Ammon's horn (tissue), 1 donor: ENCODE data around the gene DHDDS.
"Not testable (repeated sequence)": the region's sequence is repeated elsewhere in the genome, so short reads cannot be mapped to it uniquely, and the experiment has no call there.

Source experiments
- DNase-seq: peaks from one replicate; pipeline ENCODE4 v3.0.0-alpha.2; 2016; ENCODE audit warnings: low spot score

Gene DHDDS, protein sequence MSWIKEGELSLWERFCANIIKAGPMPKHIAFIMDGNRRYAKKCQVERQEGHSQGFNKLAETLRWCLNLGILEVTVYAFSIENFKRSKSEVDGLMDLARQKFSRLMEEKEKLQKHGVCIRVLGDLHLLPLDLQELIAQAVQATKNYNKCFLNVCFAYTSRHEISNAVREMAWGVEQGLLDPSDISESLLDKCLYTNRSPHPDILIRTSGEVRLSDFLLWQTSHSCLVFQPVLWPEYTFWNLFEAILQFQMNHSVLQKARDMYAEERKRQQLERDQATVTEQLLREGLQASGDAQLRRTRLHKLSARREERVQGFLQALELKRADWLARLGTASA

DNA sequence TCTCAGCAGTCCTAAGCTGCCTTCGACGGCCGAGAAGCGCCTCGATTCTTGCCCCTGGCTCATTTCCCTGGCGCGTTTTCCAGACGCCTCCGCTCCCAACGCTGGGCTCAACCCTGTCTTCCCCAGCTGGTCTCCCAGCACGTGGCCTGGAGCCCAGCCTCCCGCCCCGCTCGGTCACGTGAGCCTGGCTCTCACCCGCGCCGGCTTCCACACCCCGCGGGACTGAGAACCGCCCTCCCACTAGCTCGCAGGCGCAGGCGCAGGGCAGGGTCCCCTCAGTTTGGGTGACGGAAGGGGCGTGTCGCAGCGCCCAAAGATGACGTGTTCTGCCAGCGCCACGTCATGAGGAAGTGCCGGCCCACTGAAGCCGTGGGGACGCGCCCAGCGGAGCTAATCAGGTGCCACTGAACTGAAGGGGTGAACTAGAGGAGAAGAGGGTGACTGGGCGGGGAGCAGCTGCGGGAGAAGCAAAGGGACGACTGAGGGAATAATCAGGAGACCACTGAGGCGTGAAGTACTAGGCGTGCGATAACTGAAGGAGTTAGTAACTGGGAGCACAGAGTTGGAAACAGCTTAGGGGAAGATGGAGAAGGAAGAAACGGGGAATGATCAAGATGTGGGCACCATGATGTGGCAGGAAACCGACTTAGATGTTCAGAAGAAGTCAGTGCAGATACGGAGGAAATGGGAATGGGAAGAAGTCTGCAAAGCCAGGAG is at the start of gene DHDDS:
Gene DHDDS (plus strand): TSS at position 343 of the 717 bp plus-strand sequence. CDS start 625 bp downstream, outside the sequence.
- DNase-seq, result peak; percentile 99

DNA sequence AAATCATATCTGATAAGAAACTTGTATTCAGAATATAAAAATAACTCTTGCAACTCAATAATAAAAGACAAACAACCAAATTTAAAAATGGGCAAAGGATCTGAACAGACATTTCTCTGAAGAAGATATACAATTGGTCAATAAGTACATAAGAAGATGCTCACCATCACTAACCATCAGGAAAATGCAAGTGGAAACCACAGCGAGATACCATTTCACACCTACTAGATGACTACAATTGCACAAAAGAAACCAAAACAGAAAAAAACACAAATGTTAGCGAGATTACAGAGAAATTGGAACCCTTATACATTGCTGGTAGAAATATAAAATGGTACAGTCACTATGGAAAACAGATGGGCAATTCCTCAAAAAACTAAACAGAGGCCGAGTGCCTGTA is 48.0 kb upstream of the DHDDS start:
- no peak for DNase-seq

DNA sequence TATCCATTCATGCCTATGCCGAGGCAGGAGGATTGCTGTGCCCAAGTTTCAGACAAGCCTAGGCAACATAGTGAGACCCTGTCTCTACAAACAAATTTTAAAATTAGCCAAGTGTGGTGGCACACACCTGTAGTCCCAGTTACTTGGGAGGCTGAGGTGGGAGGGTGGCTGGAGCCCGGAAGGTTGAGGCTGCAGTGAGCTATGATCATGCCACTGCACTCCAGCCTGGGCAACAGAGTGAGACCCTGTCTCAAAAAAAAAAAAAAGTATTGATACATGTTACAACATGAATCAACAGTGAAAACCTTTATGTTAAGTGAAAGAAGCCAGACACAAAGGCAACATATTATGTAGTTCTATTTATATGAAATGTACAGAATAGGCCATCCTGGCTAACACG is 47.1 kb upstream of the DHDDS start:
- not testable (repeated sequence) for DNase-seq

DNA sequence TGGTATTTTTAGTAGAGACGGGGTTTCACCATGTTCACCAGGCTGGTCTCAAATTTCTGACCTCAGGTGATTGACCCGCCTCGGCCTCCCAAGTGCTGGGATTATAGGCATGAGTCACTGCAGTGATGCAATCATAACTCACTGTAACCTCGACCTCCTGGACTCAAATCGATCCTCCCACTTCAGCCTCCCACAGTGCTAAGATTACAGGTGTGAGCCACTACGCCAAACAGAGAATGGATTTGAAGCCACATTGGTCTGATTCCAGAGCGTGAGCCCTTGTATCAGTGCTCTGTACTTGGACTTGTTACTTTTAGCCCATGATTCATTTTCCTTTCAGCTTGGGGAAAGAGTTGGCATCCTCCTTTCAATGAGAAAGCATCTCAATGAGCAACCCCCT is 44.7 kb upstream of the DHDDS start:
- no peak for DNase-seq

DNA sequence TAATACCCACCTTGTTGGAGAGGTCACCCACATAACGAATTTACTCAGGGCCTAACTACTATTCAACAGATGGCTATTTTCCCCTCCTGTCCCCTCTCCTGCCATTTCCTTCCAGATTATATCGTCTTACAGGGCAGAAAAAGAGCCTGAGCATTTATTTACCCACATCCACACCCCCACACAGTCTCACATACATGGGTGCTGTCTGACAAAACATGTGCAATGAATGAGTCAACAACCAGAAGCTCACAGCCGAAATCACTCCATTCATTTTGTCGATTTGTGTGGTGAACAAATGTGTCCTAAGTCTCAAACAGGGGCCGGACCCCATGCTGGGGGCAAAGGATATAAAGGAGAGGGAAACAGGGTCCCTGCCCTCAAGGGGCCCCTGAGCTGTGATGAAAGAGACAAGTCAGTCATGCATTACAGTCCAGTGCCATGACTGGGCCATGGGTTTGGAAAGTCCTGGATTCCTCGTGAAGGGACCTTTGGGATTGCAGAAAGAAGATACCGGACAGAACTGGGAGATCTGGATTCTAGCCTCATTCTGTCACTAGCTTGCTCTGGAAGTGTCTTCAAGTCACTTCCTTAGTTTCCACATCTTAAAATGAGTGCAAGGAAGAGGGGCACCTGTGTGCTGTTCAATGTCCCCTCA is 43.2 kb upstream of the DHDDS start:
- DNase-seq, result peak; percentile 17

DNA sequence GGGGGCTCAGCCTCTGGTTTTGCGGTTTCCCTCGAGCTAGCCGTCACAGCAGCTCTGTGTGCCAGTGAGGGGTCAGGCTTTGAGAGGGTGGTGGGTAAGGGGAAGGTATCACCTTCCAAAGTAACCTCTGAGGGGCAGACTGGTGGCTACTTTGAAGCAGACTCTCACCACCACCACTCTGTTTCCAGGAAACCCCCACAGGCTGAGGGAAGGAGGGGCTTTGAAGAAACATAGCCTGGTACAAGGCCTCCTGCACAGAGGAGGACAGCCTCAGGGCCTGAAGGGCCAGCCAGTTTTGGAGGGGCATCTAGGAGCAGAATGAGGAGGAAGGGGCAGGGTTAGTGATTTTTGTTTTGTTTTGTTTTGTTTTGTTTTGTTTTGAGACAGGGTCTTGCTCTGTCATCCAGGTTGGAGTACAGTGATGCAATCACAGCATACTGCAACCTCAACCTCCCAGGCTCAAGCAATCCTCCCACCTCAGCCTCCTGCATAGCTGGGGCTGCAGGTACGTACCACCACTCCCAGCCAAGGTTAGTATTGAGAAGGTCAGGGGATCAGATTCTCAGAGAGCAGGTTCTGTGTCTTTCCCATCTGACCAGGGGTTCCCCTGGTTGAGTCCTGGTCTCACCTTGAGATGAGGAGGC is 42.4 kb upstream of the DHDDS start:
- no peak for DNase-seq

DNA sequence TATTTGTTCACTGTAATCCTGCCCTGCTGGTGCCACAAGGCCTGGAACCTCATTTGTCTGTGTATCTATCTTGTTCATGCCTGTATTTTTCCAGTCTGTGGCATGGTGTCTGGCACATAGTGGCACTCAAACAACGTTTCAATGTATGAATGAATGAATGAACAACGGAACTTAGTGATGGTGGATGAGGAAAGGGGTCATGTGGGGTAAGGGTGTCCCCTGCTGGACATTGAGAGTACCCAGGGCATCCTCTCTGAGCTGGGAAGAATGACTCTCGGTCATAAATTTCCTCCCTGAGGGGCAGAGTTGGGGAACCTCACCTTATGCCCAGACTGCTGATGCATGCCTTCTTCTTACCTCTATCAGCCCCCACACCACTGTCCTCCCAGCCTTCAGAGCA is 40.7 kb upstream of the DHDDS start:
- peak; percentile 34 for DNase-seq

DNA sequence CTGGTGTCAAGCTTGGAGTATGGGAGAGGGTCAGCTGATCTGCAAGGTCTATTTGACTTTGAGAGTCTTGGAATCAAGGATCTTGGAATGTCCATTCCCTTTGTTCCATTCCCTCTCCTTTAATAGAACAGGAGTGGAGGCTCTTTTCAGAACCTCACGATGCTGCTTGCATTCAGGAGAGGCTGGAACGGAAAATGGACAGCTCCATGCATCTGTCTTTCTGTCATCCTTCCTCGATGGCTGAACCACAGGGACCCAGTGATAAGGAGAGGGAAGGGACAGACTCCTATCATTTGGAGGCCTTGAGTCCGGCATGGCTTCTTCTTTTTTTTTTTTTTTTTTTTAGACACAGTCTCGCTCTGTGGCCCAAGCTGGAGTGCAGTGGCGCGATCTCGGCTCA is 36.4 kb upstream of the DHDDS start:
- DNase-seq, result no peak

DNA sequence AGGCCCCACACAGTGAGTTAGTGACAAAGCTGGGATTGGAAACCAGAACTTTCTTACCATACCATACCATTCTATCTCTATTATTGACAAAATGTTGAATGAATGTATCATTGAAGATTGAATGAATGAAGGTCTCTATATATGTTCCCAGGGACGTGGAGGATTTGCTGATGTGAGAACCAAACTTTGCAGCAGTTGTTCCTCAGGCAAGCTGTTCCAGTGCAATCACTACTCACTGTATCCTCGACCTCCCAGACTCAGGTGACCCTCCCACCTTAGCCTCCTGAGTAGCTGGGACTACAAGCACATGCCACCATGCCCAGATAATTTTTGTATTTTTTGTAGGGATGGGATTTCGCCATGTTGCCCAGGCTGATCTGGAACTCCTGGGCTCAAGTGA is 33.1 kb upstream of the DHDDS start:
- no peak for DNase-seq

DNA sequence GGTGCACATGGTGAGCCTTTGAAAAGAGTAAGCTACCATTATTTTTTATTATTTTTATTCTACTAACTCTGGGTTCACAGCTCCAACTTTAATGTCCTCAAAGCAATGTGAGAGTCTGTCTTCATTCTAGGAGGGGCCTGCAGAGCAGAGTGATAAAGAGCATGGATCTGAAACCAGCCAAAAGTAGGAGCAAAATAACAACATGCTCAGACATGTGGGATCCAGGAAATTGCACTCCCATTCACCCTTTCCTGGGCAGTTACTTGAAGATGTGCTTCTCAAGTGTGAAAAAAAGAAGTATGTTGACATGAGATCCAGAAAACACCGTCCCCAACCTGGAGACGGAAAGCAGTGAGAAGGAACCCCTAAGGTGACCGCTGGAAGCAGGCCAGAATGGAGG is 30.2 kb upstream of the DHDDS start:
- DNase-seq, result no peak

DNA sequence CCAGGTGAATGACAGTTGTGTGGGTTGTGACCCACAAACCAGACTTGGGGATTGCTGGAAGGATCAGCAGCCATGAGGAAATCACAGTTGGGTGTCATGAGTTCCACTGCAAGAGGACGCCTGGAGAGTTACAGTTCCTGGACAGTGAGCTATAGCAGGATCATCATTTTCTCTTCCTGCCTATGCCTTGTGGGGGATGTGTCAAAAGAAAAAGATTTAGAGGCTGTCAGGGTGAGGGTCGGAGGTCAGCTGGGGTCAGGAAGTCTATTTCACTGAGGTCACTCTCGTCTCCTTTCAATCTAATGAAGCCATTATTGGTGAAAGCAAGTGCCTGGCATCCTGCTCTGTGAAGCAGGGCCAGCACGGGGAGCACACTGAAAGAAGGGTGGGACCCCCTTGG is 28.5 kb upstream of the DHDDS start:
- DNase-seq, result no peak

DNA sequence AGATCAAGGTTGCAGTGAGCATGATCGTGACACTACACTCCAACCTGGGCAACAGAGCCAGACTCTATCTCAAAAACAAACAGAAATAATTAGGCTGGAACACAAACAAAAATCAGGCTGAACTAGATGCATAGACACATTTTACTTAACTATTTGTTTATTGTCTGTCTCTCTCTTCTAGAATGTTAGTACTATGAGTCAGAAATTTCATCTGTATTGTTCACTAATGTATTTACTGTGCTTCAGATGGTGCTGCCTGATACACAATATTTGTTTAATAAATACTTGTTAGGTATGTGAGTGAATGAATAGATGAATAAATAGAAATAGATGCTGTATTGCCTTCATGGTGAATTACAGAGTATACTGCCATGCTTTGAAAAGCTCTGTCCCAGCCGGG is 27.5 kb upstream of the DHDDS start:
- DNase-seq, result no peak

DNA sequence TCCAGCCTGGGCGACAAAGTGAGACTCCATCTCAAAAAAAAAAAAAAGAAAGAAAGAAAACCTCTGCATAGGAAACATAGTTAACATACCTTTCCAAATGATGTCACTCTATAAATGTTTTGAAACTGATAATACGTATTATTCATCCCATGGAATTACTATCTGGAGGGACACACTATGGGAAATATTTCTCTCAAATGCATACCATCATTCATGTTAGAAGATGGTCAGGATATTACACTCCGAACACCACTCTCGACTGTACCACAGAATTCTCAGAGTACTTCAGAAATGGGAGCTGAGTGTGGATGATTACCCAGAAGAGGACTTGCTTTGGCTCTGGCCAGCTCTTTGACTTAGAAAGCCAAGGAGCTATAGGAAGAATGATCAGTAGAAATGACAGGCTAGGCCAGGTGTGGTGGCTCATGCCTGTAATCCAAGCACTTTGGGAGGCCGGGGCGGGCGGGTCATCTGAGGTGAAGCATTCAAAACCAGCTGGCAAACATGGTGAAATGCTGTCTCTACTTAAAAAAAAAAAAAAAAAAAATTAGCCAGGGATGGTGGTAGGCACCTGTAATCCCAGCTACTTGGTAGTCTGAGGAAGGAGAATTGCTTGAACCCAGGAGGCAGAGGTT is 26.7 kb upstream of the DHDDS start:
- DNase-seq, result no peak

DNA sequence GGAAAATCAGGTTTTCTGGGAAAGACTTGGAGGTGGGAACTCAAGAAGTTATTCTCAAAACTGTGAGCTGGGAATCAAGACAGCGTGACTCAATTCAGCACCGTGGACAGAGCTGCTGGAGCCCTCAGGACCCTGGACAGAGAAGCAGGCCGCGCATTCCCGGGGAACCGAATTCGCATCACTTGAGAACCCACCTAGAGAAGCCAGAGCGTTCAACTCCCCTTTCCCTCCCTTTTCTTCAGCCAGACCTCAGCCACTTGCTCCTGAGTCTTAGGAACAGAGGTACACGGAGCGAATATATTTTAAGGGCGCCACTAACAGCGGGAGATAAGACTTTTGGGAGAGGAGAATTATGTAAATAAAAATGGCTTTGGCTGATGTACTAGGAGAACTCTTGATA is 23.5 kb upstream of the DHDDS start:
- DNase-seq, result peak; percentile 72

DNA sequence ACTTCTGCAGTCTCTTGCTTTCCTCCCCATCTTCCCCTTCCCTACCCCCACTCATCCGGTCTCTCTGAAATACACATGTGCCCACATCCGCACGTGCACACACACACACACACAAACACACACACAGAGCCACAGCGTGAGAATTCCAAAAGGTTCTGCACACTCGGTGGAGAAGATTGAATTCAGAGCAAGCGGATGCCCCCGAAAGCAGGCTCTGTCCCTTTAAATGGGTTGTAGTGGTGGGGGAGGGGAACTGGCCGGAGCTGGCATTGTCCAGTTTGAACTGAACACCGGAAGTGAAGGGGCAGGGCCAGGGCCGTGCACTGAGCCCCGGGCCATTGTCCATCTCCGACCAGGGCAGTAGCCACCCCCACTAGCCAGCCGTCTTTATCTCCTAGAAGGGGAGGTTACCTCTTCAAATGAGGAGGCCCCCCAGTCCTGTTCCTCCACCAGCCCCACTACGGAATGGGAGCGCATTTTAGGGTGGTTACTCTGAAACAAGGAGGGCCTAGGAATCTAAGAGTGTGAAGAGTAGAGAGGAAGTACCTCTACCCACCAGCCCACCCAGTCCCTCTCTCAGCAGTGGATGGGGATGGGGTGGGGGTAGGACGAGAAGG is 22.8 kb upstream of the DHDDS start:
- no peak for DNase-seq

DNA sequence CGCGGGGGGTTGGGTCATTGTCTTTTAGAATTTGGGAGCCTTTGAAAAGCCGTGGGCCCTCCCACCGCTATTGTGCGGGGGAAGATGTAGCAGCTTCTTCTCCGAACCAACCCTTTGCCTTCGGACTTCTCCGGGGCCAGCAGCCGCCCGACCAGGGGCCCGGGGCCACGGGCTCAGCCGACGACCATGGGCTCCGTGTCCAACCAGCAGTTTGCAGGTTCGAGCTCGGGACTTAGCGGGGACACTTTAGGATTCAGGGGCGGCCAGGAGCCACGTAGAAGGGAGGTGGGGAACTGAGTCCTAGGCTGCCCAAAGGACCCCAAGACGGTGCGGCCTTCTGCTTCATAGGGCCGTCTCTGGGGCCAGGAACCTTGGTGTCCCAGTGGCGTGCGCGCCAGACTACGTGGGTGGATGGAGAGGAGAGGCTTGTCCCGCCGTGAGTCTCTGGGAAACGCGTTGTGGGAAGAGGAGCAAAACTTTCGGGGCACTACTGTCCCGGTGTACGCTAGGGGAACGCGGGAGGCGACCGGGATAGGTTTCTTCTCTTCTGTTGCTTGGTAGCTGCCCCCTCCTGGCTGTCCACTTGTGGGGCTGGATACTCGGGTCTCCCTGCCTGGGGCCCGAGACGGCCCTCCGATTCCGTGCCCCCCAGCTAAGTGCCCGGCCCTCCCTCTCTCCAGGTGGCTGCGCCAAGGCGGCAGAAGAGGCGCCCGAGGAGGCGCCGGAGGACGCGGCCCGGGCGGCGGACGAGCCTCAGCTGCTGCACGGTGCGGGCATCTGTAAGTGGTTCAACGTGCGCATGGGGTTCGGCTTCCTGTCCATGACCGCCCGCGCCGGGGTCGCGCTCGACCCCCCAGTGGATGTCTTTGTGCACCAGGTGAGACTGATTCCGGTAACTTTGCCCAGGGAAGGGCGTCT is 21.2 kb upstream of the DHDDS start, which contains the start of gene LIN28A:
Gene LIN28A (plus strand): TSS at position 112 of the 918 bp plus-strand sequence. CDS start 75 bp downstream, at position 187.
- no peak for DNase-seq

DNA sequence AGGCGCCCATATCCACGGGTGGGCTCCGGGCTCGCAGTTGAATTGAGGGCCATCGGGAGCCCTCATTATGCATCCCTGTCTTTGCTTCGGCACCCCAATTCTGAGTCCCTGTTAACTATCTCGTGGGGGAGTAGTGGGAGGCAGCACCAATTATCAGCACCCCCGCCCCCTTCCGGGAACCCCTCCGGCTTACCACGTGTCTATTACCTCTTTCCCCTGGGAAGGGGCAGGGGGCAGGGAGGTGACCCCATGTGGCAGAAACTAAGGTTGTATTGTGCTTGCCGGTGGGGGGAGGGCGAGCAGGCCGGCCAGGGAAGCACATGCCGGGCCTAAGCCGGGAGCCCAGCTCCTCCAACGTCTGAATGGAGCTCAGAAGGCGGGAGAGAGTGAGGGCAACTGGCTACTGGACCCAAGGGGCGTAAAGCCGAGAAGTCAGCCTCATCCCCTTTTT is 20.5 kb upstream of the DHDDS start:
- DNase-seq, result no peak

DNA sequence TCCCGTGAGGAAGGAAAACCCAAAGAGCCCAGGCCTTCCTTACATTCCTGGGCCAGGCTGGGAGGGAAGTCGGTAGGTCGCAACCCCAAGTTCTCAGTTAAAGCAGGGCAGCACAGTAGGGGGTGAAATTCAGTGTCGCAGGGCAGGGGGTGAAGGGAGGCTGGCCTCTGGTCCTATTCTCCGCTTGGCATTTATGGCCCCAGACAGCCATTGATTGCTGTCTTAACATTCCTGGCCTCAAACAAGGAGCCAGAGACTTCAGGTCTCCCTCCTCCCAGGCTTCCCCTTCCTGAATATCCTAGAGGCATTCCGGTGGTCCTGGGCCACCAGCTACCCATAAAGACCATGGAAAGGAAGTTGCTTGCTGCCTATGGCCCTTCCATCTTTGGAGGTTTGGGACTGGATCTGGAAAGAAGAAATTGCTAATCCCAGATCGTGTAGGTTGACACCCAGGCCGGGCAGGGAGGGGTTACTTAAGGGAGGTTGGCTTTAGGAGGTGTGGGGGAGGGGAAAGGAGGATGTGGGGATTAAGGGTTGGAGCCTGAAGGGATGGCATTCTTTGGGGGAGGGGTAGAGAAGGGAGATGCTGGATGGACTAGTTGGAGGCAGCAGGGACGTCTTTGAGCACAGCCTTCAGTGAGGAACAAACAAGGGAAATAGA is 19.8 kb upstream of the DHDDS start:
- DNase-seq, result no peak

DNA sequence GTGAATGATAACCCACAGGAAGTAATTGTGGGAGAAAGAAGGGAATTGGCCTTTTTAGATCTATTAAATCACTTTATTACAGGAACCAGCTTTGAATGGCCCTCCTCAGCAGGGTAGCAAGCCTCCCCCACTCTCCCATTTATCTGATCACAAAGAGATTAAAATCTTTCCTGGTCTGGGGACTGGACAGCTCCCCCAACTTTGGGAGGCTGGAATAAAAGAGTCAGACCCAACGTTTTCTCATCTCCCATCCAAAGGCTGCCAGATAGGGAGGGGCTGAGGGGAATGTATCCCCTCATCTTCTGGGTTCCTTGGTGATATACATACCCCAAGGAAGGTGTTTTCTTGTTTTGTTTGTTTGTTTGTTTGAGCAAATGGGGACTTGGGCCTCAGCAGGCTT is 19.1 kb upstream of the DHDDS start:
- no peak for DNase-seq
